ENCODE results near the gene FAM13A.

DNA sequence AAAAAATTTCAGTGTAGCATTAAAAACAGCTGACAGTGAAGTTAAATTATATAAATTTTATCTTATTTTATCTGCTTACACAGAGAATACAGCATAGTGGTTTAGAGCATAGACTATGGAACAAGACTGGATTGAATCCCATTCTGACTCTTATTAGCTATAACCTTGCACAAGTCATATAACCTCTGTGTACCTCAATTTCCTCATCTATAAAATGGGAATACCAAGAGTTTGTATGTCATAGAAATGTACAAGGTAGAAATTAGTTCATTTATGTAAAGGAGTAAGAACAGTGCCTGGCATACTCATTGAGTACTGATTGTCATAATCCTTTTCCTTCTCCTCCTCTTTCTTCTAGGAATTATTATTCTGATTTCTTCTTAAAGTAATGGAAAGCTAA lies 25.7 kb downstream of the FAM13A start:
- TF ChIP-seq EZH2 (IDR thresholded peaks at IDR 0.05; ENCODE audit: insufficient read depth, poor library complexity, severe bottlenecking) (no peak), EZH2phosphoT487 (IDR thresholded peaks at IDR 0.05; ENCODE audit: insufficient read depth, low read depth) (no peak)
